Measurements from ENCODE around the gene C22orf23. TPM values are rescaled to one million over a fixed set of nuclear protein-coding genes. Genes with fewer than 3 reads are reported as not detected.

C22orf23 gene
- total and polyA plus RNA-seq, 2 of the 13 experiments (the other 11 are each of a cell fraction or from before 2014, with no cell fraction given), result 0.21 to 0.24 TPM

- TF ChIP-seq ZNF362 (CRISPR knock-in tag; IDR thresholded peaks at IDR 0.05; ENCODE audit: borderline replicate concordance), result no peak
- TF ChIP-seq ZNF354B (CRISPR knock-in tag; IDR thresholded peaks at IDR 0.05), result no peak
Measured at GRCh38 chr22:37994049-37994448, 40.6 kb upstream of the C22orf23 start (continued).

GRCh38 chr22:37991731-37992442 is 38.5 kb upstream of the C22orf23 start:
- FAIRE-seq (no peak), ATAC-seq (no peak), DNase-seq (ENCODE audit: low spot score) (no peak)
- POLR2A ChIA-PET, result no interaction called here
- Histone ChIP-seq H3K4me2 (ENCODE audit: low read depth, low read length) (no peak overlapping the region), H3K4me3 (replicated peaks in 1 of 3; ENCODE audit: insufficient read depth in 1 of 3, low read depth in 2 of 3, low read length in 3 of 3) (no peak overlapping the region), H3K9me3 (ENCODE audit: low read length) (no peaks in the 10 kb centered on the region), H3K27ac (ENCODE audit: extremely low read length, insufficient read depth, low read length) (no peak overlapping the region), H3K27me3 (ENCODE audit: control insufficient read depth in 1 of 2, insufficient read depth in 2 of 2, low read length in 2 of 2) (no peaks in the 10 kb centered on the region), H2AFZ (ENCODE audit: low read length) (no peak overlapping the region), H3K79me2 (ENCODE audit: insufficient read depth, low read length) (no peaks in the 10 kb centered on the region), H3K36me3 (replicated peaks in 1 of 2; ENCODE audit: control insufficient read depth in 1 of 2, insufficient read depth in 2 of 2, low read length in 2 of 2) (no peaks in the 10 kb centered on the region), H3K9ac (ENCODE audit: insufficient read depth, low read depth, low read length) (no peak overlapping the region), H3K4me1 (ENCODE audit: insufficient read depth, low read length) (peaks cover 39% of the 10 kb centered on the region), H4K20me1 (ENCODE audit: insufficient read depth, low read length) (no peaks in the 10 kb centered on the region)
- CTCF ChIA-PET (ENCODE audit: low intra/inter-chr PET ratio, low total read pairs), result no interaction called here
- in situ Hi-C loops (cut with HindIII; ENCODE audit: extremely low pct_ligation_motif_present, low pct_unique_long_range_greater_than_20kb), result no loop called here
- intact Hi-C loops (cut with micrococcal nuclease; ENCODE audit: unreplicated experiment), result no loop called here
- no TSS peak for BruUV-seq (replicated peaks)
- WGBS (ENCODE audit: low lambda C conversion rate), result 59% methylated on average over 6 of the region's 6 CpGs
- no peak for TF ChIP-seq RFX3 (CRISPR knock-in tag; IDR thresholded peaks at IDR 0.05)
- peak; percentile 33; the same call in 1 of the 2 replicates for TF ChIP-seq ATF7 (IDR thresholded peaks at IDR 0.05)
- no peak for TF ChIP-seq ATF7 (CRISPR knock-in tag; IDR thresholded peaks at IDR 0.05)
- TF ChIP-seq SKI (IDR thresholded peaks at IDR 0.05; ENCODE audit: partially characterized antibody), result no peak
- no peak for TF ChIP-seq HES4 (CRISPR knock-in tag; IDR thresholded peaks at IDR 0.05; ENCODE audit: borderline replicate concordance)
- peak; percentile 62; the same call in 1 of the 2 replicates for TF ChIP-seq ZNF768 (CRISPR knock-in tag; IDR thresholded peaks at IDR 0.05)
- TF ChIP-seq ZFYVE20 (CRISPR knock-in tag; IDR thresholded peaks at IDR 0.05; ENCODE audit: borderline replicate concordance, low read depth), result no peak
- no peak for TF ChIP-seq GPBP1L1 (CRISPR knock-in tag; IDR thresholded peaks at IDR 0.05)
- TF ChIP-seq CREB1 (IDR thresholded peaks at IDR 0.05), result peak; percentile 89
- TF ChIP-seq CREB1 (CRISPR knock-in tag; IDR thresholded peaks at IDR 0.05), result no peak

All from HepG2 (cell line).